Pancreas (tissue), 10 donors: ENCODE measurements around the gene C3orf62. TPM values are rescaled to one million over a fixed set of nuclear protein-coding genes. Genes with fewer than 3 reads are reported as not detected.

Experiments
- ATAC-seq, 4 donors: fragments of 200-7000 bp; cut with Tn5 transposase; one replicate each; pipeline versions ENCODE4 v1.8.0 to v1.9.1; 2020; ENCODE audit warnings: mild to moderate bottlenecking in 4 of 4, moderate library complexity in 4 of 4
- DNase-seq, 6 donors: peaks; one replicate each; pipeline ENCODE4 v3.0.0-alpha.2; 2020
- FAIRE-seq: peaks from 2 replicates; lab custom pipeline; 2012; peaks lifted over from hg19 to GRCh38; lab: Jason Lieb, UNC
- H3K27ac ChIP-seq, 4 donors: fragments of 200-600 bp; sonication (generic); 1 replicate in 3 of 4; 2 replicates in 1 of 4; pipeline versions ENCODE4 v1.5.0 to v1.8.0; 2020
- H3K27me3 ChIP-seq, 4 donors: fragments of 200-600 bp; one replicate each; pipeline ENCODE4 v1.8.0; 2021
- H3K36me3 ChIP-seq, 3 donors: fragments of 200-600 bp; sonication (generic) in 1 of 3; one replicate each; pipeline versions ENCODE4 v1.5.0 to v1.8.0; 2020 to 2021
- H3K4me1 ChIP-seq, 3 donors: fragments of 200-600 bp; one replicate each; pipeline ENCODE4 v1.8.0; 2021
- H3K4me3 ChIP-seq, 4 donors: fragments of 200-600 bp; sonication (generic) in 2 of 4; one replicate each; pipeline versions ENCODE4 v1.5.0 to v1.8.0; 2020 to 2021
- H3K9me3 ChIP-seq, 4 donors: fragments of 200-600 bp; one replicate each; pipeline ENCODE4 v1.8.0; 2021
- WGBS, 2 donors: extraction: QIAGEN DNeasy Blood & Tissue Kit; methylation state at CpG; one replicate each; pipeline ENCODE4 v1.1.7; 2013; 5-methylcytosine and 5-hydroxymethylcytosine counted together
- intact Hi-C, 3 donors: fragments of 100-400 bp; cut with DNase I; formaldehyde crosslinking; loops; one replicate each; pipeline versions ENCODE4 v1.11.1 to v1.14.2; 2022
- polyA plus RNA-seq, 2 donors: library from polyadenylated mRNA; stranded (reverse); fragments of 200-250 nt; gene quantifications; one replicate each; pipeline ENCODE4 v1.2.3, GENCODE V29; 2013
- total RNA-seq, 6 donors: library from RNA; stranded (reverse); fragmentation: NEBNext Ultra II Directional in 4 of 6; extraction: Animal tissue kit (Norgen Biotek cat#: 25700) in 4 of 6; gene quantifications; one replicate each; pipeline versions ENCODE4 v1.2.1 to v1.2.4, GENCODE V29; 2021 to 2023
- TF ChIP-seq, protein P1 (sequence below), 4 donors: fragments of 200-600 bp; sonication (generic) in 3 of 4; IDR thresholded peaks; one replicate each; pipeline versions ENCODE4 v1.5.0 to v1.8.0; 2021; ENCODE audit warnings: antibody characterized with exemption in 4 of 4
- donor health status: healthy with polysubstance abuse.
- donor health status: DM: no; HTN: no; CAD: no; lungs with moderate emphysema.
- donor health status: DM: no; HTN: no; CAD: no.
- donor health status: control.
- donor health status: control.
- donor health status: Bipolar disorder and iron deficiency.
- donor health status: DM: yes; HTN: yes; CAD: no.
- donor health status: DM: no; HTN: no; CAD: no.
- donor health status: DM: no; HTN: no; CAD: no.
- donor health status: DM: yes; HTN: yes; CAD: no.

C3orf62 gene
- total and polyA plus RNA-seq, 8 donors, result 0.83 to 7.2 (median 1.8) TPM

DNA sequence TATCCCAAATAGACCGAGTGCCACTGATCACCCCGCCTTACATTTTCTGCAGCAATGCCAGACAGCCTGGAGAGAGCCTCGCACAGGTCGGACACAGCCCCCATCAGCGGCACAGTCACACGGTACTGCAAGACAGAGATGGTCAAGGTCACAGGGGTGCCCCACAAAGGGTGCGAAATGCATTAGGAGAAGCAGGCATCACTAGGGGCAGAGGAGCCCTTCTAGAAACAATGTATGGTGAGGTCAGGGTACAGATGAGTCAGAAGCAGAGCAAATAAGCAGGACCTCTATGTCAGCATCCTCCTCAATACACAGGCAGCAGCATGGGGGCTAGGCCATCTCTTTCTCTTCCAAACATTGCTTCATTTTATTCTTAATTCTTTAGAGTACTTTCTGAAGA is 21.5 kb upstream of the C3orf62 start:
- peaks cover 0 to 44% (median 23%) of the 10 kb centered on the region in 3 donors for H3K36me3 ChIP-seq
- ATAC-seq (no peak), FAIRE-seq (no peak), DNase-seq (no peak)
- intact Hi-C loops, result no loop called here
- H3K9me3 ChIP-seq, result no peaks in the 10 kb centered on the region
- H3K4me1 ChIP-seq, result peaks cover 0 to 6% (median 0%) of the 10 kb centered on the region in 3 donors
- WGBS, 2 donors, result 88 to 90% methylated on average over 7 of the region's 7 CpGs
- H3K27ac ChIP-seq, result no peak overlapping the region
- H3K27me3 ChIP-seq, result no peaks in the 10 kb centered on the region
- H3K4me3 ChIP-seq, result no peak overlapping the region
- TF ChIP-seq, protein P1, sequence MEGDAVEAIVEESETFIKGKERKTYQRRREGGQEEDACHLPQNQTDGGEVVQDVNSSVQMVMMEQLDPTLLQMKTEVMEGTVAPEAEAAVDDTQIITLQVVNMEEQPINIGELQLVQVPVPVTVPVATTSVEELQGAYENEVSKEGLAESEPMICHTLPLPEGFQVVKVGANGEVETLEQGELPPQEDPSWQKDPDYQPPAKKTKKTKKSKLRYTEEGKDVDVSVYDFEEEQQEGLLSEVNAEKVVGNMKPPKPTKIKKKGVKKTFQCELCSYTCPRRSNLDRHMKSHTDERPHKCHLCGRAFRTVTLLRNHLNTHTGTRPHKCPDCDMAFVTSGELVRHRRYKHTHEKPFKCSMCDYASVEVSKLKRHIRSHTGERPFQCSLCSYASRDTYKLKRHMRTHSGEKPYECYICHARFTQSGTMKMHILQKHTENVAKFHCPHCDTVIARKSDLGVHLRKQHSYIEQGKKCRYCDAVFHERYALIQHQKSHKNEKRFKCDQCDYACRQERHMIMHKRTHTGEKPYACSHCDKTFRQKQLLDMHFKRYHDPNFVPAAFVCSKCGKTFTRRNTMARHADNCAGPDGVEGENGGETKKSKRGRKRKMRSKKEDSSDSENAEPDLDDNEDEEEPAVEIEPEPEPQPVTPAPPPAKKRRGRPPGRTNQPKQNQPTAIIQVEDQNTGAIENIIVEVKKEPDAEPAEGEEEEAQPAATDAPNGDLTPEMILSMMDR (IDR thresholded peaks at IDR 0.05), result no peak

DNA sequence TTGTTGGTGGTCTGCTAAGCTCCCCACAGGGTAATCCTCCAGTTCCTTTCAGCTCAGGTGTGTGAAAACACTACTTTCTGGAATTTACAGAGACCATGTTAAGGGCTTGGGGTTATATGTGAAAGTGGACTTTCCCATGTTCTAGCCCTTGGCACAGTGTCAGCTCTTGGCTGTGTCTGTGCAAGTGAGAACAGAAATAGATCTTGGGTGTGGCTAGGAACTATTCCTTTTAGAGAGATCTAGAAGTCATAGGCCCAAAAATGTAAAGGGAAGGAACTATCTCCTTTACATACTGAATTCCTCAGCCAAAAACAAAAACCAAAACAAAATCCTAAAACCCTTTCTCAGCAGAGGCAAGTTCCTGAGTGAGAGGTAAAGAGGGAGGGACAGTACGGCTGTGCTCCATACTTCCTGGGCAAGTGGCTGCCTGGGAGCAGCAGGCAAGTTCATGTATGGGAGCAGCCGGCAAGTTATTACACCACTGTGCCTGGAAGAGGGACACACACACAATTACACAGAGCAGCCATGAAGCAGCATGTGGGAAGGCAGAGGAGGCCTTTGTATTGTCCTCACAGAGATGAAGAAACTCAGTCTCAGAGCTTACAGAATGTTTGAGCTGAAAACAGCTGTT is 19.9 kb upstream of the C3orf62 start:
- Histone ChIP-seq H3K4me1 (peaks cover 0 to 6% (median 0%) of the 10 kb centered on the region in 3 donors), H3K27ac (peak overlapping the region in 1 of 4 donors; percentile 2), H3K27me3 (no peaks in the 10 kb centered on the region), H3K9me3 (no peaks in the 10 kb centered on the region), H3K4me3 (no peak overlapping the region), H3K36me3 (peaks cover 0 to 57% (median 23%) of the 10 kb centered on the region in 3 donors)
- TF ChIP-seq, protein P1 (IDR thresholded peaks at IDR 0.05), result no peak
- ATAC-seq (peak in 3 of 4 donors; percentile 17 to 56 (median 31)), DNase-seq (no peak), FAIRE-seq (no peak)
- intact Hi-C loops, result no loop called here
- WGBS, 2 donors, result 90 to 92% methylated on average over 2 of the region's 2 CpGs

DNA sequence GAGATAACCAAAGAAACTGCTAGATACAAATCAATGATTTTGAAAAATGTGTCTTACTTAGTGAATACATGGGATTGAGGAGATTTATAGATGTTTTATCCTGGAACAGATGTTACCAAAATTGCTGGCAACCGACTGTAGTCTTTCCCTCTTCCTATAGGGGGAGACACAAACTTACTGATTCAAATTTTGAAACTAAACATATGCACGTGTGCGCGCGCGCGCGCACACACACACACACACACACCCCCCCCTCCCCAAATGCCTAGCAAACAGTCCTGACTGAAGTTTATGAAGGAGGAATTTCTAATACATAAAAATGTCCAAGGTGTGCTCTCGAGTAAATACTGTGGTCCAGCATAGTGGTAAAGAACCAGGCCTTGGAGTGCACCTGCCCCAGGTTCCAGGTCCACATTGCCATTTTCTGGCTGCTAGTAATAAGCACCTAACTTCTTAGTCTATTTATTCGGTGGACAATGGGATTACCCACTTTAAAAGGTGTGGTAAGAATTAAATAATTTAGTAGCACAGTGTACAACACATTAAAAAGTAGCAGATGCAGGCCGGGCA is 18.5 kb upstream of the C3orf62 start:
- no peak for DNase-seq
- H3K4me3 ChIP-seq, result no peak overlapping the region
- peaks cover 0 to 1% (median 0%) of the 10 kb centered on the region in 3 donors for H3K4me1 ChIP-seq
- WGBS, 2 donors, result 71 to 76% methylated on average over 11 of the region's 11 CpGs
- H3K27me3 ChIP-seq, result no peaks in the 10 kb centered on the region
- intact Hi-C loops, result no loop called here
- ATAC-seq, result peak; percentile 38 to 76 (median 68)
- peaks cover 0 to 59% (median 16%) of the 10 kb centered on the region in 3 donors for H3K36me3 ChIP-seq
- H3K9me3 ChIP-seq, result no peaks in the 10 kb centered on the region
- no peak for FAIRE-seq
- no peak overlapping the region for H3K27ac ChIP-seq
- TF ChIP-seq, protein P1 (IDR thresholded peaks at IDR 0.05), result peak; percentile 12 to 42 (median 26)

DNA sequence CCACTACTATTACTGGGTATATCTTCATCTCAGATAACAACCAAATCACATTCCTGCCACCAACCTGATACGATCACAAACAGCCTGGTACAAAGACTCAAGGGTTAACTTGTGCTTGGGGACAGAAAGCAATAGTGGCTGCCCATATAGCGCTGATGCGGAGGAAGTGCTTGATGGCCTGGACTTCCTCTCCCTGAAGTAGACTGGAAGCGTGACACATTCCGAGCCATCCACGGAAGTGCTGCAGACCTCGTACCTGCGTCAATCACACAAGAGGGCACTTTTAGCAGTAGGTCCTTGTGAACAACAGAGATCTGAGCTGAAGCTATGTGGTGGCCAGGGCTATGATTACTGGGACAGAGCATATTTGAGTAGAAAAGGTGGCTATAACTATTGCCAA is 17.3 kb upstream of the C3orf62 start:
- DNase-seq (no peak), FAIRE-seq (no peak), ATAC-seq (no peak)
- intact Hi-C loops, result no loop called here
- TF ChIP-seq, protein P1 (IDR thresholded peaks at IDR 0.05), result no peak
- Histone ChIP-seq H3K36me3 (peaks cover 0 to 63% (median 18%) of the 10 kb centered on the region in 3 donors), H3K4me1 (no peaks in the 10 kb centered on the region), H3K27ac (no peak overlapping the region), H3K9me3 (no peaks in the 10 kb centered on the region), H3K27me3 (no peaks in the 10 kb centered on the region), H3K4me3 (no peak overlapping the region)
- 90 to 94% methylated on average over 8 of the region's 8 CpGs for WGBS, 2 donors

DNA sequence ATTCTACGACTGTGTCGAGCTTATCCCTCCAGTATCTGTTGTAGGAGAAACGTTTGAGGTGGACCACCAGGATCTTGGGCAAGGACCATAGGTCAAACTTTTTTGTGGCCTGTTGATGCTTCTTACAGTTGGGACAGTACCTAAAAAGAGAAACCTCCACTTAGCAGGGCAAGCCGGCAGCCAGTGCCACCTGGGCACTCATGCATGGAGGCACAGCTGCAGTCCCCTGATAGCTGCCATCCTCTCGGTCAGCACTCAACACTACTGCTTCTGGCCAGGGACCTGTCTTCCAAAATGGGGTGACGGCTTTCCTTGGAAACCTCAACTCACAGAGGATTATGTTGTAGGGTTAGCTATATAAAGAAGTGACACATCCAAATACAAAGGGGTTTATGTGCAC is 7.0 kb upstream of the C3orf62 start:
- Histone ChIP-seq H3K9me3 (no peaks in the 10 kb centered on the region), H3K27ac (no peak overlapping the region), H3K27me3 (no peaks in the 10 kb centered on the region), H3K4me3 (no peak overlapping the region), H3K36me3 (peaks cover 7 to 42% (median 31%) of the 10 kb centered on the region in 3 donors), H3K4me1 (no peaks in the 10 kb centered on the region)
- DNase-seq, result no peak
- FAIRE-seq, result no peak
- intact Hi-C loops, result no loop called here
- WGBS, 2 donors, result 90 to 93% methylated on average over 6 of the region's 6 CpGs
- TF ChIP-seq, protein P1 (IDR thresholded peaks at IDR 0.05), result no peak
- ATAC-seq, result no peak
